Measurements from ENCODE around the gene POPDC2.

Gene POPDC2, protein sequence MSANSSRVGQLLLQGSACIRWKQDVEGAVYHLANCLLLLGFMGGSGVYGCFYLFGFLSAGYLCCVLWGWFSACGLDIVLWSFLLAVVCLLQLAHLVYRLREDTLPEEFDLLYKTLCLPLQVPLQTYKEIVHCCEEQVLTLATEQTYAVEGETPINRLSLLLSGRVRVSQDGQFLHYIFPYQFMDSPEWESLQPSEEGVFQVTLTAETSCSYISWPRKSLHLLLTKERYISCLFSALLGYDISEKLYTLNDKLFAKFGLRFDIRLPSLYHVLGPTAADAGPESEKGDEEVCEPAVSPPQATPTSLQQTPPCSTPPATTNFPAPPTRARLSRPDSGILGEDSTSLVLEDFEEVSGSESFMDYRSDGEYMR

DNA sequence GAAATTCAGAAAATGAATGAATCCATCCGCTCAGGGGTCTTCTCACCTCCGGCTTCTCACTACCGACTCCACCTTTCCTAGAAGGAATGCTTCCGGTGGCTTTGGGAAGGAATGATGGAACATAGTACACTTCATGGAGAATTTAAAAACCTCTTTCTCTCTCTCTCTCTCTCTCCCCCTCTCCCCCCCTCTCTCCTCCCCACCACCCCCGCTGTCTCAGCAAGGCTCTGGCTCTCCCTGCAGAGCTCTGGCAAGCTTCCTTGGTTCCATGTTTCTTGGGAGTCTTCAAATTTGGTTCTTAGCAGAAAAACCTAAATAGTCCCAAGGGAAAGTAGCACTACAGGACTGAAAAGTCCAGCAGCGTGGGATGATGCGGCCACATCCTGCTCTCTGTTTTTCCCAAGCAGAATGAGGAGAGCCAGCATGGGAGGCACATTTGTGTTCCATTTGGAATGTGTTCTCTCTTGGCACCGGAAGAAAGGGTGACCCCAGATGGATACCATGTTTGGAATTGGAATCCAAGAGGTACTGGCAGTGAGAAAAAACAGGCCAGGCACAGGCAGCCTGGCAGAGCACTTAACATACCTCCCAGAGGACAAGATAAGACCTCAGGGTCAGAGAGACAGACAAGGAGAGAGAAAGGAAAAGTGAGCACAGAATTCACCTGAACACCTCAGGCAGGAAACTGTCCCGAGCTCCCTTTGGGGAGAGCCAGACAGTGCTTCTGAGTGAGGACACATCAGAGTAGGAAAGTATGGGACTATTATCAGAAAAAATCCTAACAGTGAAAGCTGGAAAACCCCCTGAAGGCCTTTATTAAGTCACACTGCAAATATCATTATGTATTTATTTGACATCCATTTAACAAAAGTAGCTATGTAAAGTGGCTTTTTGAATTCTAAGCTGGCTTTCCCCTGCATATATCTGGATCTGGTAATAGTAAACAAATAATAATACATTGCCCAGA, at the start of gene POPDC2:
Gene POPDC2, minus strand, starts transcription at position 116 of the 967 bp plus-strand sequence. CDS start 166 bp downstream, outside the sequence.
- DNase-seq (no peak), ATAC-seq (ENCODE audit: insufficient read depth, low read depth) (no peak)
- H3K4me1 ChIP-seq (ENCODE audit: insufficient read depth, low read length): no peaks in the 10 kb centered on the region
- no peak within 1 kb of the TSS for H3K4me3 ChIP-seq (ENCODE audit: low read depth in 1 of 2, low read length in 2 of 2)
- H3K4me2 ChIP-seq (ENCODE audit: insufficient read depth, low read length): no peak within 1 kb of the TSS
- no peak within 1 kb of the TSS for H3K27ac ChIP-seq (ENCODE audit: low read length)
- TF ChIP-seq, protein P1, sequence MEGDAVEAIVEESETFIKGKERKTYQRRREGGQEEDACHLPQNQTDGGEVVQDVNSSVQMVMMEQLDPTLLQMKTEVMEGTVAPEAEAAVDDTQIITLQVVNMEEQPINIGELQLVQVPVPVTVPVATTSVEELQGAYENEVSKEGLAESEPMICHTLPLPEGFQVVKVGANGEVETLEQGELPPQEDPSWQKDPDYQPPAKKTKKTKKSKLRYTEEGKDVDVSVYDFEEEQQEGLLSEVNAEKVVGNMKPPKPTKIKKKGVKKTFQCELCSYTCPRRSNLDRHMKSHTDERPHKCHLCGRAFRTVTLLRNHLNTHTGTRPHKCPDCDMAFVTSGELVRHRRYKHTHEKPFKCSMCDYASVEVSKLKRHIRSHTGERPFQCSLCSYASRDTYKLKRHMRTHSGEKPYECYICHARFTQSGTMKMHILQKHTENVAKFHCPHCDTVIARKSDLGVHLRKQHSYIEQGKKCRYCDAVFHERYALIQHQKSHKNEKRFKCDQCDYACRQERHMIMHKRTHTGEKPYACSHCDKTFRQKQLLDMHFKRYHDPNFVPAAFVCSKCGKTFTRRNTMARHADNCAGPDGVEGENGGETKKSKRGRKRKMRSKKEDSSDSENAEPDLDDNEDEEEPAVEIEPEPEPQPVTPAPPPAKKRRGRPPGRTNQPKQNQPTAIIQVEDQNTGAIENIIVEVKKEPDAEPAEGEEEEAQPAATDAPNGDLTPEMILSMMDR (IDR thresholded peaks at IDR 0.05; ENCODE audit: borderline replicate concordance, extremely low read depth, low read length, poor library complexity, severe bottlenecking): no peak
- TF ChIP-seq EZH2 (IDR thresholded peaks at IDR 0.05; ENCODE audit: borderline replicate concordance, low read depth, low read length, severe bottlenecking): no peak
- H3K27me3 ChIP-seq (ENCODE audit: insufficient read depth, low read length, poor library complexity): no peaks in the 10 kb centered on the region
- no peak within 1 kb of the TSS for H3K9ac ChIP-seq (ENCODE audit: low read depth, low read length)
- H4K20me1 ChIP-seq (ENCODE audit: insufficient read depth, low read length): no peaks in the 10 kb centered on the region
- H2AFZ ChIP-seq (ENCODE audit: low read depth, low read length): no peak within 1 kb of the TSS
- H3K9me3 ChIP-seq (ENCODE audit: insufficient read depth, low read length, severe bottlenecking): no peaks in the 10 kb centered on the region
- H3K79me2 ChIP-seq (ENCODE audit: insufficient read depth, low read length): no peaks in the 10 kb centered on the region
- H3K36me3 ChIP-seq (ENCODE audit: insufficient read depth, low read length): no peaks in the 10 kb centered on the region

DNA sequence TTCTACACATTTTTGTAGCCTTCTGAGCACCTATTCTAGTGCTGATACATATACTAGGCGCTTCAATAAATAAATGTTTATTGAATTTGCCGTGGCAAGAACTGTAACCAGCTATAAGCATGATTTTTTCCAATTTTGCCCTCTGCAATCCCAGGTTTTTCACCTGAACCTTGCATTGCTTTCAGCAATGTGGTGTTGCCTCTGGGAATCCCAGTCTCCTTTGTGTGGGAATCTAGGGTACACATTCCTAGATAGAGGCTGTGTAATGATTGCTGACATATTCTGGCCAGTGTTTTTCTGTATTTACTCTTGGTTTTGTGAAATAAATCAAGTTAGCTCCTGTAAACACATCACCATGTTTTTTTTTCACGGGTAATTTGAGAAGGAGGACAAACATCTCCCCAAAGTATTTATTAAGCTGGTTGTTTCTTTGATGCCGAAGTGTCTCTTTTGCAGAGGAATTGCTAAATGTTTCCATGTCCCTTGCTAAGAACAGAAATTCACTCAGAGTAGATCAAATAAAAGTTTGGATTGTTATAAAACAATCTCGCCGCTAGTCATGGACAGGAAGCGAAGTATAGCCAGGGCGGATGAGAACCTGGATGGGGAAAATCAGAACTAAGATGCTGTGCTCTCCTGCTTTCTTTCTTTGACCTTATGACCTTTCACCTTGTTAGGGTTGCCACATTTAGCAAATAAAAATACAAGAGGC, 43.6 kb upstream of the POPDC2 start:
- Histone ChIP-seq H3K79me2 (ENCODE audit: insufficient read depth, low read length) (no peaks in the 10 kb centered on the region), H3K9ac (ENCODE audit: low read depth, low read length) (no peak overlapping the region), H2AFZ (ENCODE audit: low read depth, low read length) (no peak overlapping the region), H3K27me3 (ENCODE audit: insufficient read depth, low read length, poor library complexity) (peaks cover 3% of the 10 kb centered on the region), H4K20me1 (ENCODE audit: insufficient read depth, low read length) (no peaks in the 10 kb centered on the region), H3K27ac (ENCODE audit: low read length) (no peak overlapping the region), H3K4me2 (ENCODE audit: insufficient read depth, low read length) (no peak overlapping the region), H3K9me3 (ENCODE audit: insufficient read depth, low read length, severe bottlenecking) (peaks cover 4% of the 10 kb centered on the region), H3K36me3 (ENCODE audit: insufficient read depth, low read length) (no peaks in the 10 kb centered on the region), H3K4me1 (ENCODE audit: insufficient read depth, low read length) (peaks cover 7% of the 10 kb centered on the region; the same call in 1 of the 2 replicates), H3K4me3 (ENCODE audit: low read depth in 1 of 2, low read length in 2 of 2) (no peak overlapping the region)
- TF ChIP-seq EZH2 (IDR thresholded peaks at IDR 0.05; ENCODE audit: borderline replicate concordance, low read depth, low read length, severe bottlenecking): no peak
- TF ChIP-seq, protein P1 (IDR thresholded peaks at IDR 0.05; ENCODE audit: borderline replicate concordance, extremely low read depth, low read length, poor library complexity, severe bottlenecking): no peak
- ATAC-seq (ENCODE audit: insufficient read depth, low read depth) (no peak), DNase-seq (no peak)

DNA sequence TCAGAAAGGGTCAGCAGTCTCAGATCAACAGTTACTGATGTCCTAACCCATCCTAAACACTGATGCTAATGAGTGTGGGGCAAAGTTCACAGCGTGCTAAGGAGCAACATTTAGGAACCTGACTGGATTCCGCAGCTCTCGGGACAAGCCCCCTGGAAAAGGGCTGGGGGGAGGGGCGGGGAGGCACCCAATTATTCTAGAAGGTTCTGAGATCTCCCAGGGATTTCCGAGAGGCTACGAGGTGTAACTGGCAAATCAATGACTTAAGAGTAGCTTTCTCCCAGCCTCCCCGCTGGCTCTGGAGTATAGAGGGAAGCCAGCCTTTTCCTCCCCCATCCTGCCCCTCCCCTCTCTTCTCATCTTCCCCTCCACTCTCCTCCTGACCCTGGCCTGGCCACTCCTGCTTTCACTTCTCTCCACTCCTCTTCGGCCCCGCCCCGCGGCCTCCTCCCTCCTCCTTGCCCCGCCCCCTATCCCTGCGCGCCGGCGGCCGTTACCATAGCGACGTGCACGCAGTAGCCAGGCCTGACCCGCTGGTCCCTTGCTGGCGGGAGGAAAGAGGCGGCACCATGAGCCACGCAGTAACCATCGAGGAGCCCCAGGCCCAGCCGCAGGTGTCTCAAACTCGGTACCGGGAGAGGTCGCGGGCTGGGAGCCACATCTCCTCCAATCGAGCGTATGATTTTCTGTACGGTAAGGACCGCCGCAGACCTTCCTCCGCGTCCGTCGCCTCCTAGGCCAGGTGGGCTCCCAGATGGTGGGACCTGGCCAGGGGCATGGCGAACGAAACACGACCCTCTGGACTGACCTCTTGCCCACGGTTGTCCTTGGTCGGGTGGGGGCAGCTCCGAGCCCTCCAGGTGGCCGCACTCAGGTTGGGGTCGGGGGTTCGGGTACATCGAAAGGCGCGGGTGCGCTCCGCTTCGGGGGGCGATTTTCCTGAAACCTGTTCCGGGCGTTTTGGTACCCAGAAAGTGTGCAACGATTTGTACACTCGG, 42.4 kb upstream of the POPDC2 start, which contains the start of gene CFAP91:
Gene CFAP91, plus strand, starts transcription at position 493 of the 998 bp plus-strand sequence. Its CDS starts 77 bp downstream, at position 570.
- Histone ChIP-seq H3K9ac (ENCODE audit: low read depth, low read length) (no peak within 1 kb of the TSS), H3K27me3 (ENCODE audit: insufficient read depth, low read length, poor library complexity) (no peaks in the 10 kb centered on the region), H3K4me3 (ENCODE audit: low read depth in 1 of 2, low read length in 2 of 2) (no peak within 1 kb of the TSS), H3K9me3 (ENCODE audit: insufficient read depth, low read length, severe bottlenecking) (peaks cover 4% of the 10 kb centered on the region), H3K79me2 (ENCODE audit: insufficient read depth, low read length) (no peaks in the 10 kb centered on the region), H4K20me1 (ENCODE audit: insufficient read depth, low read length) (no peaks in the 10 kb centered on the region), H3K4me1 (ENCODE audit: insufficient read depth, low read length) (peaks cover 7% of the 10 kb centered on the region; the same call in 1 of the 2 replicates), H3K27ac (ENCODE audit: low read length) (no peak within 1 kb of the TSS), H3K36me3 (ENCODE audit: insufficient read depth, low read length) (no peaks in the 10 kb centered on the region), H3K4me2 (ENCODE audit: insufficient read depth, low read length) (no peak within 1 kb of the TSS), H2AFZ (ENCODE audit: low read depth, low read length) (no peak within 1 kb of the TSS)
- ATAC-seq (ENCODE audit: insufficient read depth, low read depth): no peak
- TF ChIP-seq, protein P1 (IDR thresholded peaks at IDR 0.05; ENCODE audit: borderline replicate concordance, extremely low read depth, low read length, poor library complexity, severe bottlenecking): no peak
- TF ChIP-seq EZH2 (IDR thresholded peaks at IDR 0.05; ENCODE audit: borderline replicate concordance, low read depth, low read length, severe bottlenecking): no peak
- no peak for DNase-seq
